HG02970 (cell line): ENCODE results near the gene DPF3.

Experiments
- ATAC-seq: cut with Tn5 transposase; IDR thresholded peaks from one replicate; pipeline ENCODE4 v1.9.1; 2021; ENCODE audit warnings: mild to moderate bottlenecking, moderate library complexity, moderate number of reproducible peaks; ENCODE audit not compliant: unreplicated experiment, low FRiP score

Gene DPF3

GRCh38 chr14:72906316-72906715 is 12.4 kb upstream of the DPF3 start:
- no peak for ATAC-seq

GRCh38 chr14:72904840-72905561 is 11.1 kb upstream of the DPF3 start:
- ATAC-seq = no peak

GRCh38 chr14:72904218-72904617 is 10.3 kb upstream of the DPF3 start:
- no peak for ATAC-seq

GRCh38 chr14:72903716-72904115 is 9.8 kb upstream of the DPF3 start:
- ATAC-seq = no peak

DNA sequence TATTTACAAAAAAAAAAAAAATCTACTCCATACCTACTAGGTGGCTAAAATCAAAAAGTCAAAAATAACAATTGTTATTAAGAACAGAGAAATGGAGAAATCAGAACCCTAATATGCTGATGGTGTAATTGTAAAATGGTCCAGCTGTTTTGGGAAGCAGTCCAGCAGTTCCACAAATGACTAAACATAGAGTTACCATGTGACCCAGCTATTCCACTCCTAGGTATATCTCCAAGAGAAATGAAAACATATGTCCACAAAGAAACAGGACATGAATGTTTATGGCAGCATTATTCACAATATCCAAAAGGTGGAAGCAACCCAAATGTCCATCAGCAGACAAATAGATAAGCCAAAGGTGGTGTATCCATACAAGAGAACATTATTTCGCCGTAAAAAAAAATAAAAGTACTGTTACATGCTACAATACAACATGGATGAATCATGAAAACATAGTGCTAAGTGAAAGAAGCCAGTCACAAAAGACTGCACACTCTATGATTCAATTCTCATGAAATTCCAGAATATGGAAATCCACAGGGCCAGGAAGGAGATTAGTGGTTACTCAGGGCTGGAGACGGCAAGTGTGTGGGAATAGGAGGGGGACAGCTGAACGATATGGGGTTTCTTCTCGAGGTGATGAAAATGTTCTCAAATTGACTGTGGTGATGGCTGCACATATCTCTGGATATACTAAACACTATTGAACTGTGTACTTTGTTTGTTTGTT is 9.1 kb upstream of the DPF3 start:
- no peak for ATAC-seq

GRCh38 chr14:72901361-72901760 is 7.5 kb upstream of the DPF3 start:
- ATAC-seq = no peak

DNA sequence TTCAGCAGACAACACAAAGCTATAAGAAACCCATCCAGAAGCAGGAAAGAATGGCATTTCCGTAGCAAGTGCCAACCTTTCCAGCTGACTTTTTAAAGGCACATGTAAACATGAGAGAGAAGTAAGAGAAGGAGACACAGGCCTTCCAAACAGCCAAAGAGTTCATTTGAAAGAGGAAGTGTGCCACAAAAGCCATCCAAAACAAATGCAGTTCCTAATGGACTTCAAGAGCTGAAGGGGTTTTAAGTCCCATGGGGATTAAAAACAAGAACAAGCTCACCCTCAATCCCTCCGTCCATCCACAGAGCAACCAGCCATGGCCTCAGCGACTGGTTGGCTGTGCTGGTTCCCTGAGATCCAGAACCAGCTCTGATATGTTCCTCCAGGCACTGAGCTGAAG is 4.5 kb upstream of the DPF3 start:
- ATAC-seq = no peak

- no peak for ATAC-seq
These were observed 900 bp upstream of the DPF3 start for GRCh38 chr14:72894623-72895378.

- no peak for ATAC-seq
These were observed 372 bp upstream of the DPF3 start for GRCh38 chr14:72894323-72894622.

DNA sequence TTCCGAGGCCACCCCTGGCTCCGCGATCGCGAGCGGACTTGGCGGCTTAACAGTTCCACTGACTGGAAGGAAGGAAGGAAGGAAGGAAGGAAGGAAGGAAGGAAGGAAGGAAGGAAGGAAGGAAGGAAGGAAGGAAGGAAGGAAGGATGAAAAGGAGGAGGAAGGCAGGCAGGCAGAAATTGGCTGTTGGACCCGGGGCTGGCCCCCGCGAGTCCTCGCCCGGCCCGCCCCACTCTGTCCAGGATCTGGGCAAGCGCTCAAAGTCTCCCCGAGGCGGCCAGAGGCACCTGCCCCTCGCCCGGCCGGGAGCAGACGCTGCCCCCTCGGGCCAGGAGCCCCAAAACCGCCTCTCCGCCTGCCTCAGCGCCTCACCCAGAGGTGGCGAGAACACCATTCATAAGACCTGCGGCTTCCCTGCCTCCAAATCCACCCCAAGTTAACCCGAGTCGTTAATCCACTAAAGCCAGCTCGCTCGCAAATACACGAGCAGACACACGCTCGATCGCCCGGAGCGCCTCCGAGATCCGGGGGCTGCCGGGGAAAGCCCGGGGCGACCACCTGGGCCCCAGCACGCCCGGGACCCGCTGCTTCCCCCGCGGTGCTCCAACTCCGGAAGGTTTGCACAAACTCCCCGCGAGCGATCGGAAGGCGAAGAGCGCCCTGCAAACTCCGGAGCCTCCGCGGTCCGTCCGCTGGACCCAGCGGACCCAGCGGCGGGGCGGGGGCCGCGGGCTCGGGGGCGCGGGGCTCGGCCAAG is 844 bp downstream of the DPF3 start:
- ATAC-seq = no peak

DNA sequence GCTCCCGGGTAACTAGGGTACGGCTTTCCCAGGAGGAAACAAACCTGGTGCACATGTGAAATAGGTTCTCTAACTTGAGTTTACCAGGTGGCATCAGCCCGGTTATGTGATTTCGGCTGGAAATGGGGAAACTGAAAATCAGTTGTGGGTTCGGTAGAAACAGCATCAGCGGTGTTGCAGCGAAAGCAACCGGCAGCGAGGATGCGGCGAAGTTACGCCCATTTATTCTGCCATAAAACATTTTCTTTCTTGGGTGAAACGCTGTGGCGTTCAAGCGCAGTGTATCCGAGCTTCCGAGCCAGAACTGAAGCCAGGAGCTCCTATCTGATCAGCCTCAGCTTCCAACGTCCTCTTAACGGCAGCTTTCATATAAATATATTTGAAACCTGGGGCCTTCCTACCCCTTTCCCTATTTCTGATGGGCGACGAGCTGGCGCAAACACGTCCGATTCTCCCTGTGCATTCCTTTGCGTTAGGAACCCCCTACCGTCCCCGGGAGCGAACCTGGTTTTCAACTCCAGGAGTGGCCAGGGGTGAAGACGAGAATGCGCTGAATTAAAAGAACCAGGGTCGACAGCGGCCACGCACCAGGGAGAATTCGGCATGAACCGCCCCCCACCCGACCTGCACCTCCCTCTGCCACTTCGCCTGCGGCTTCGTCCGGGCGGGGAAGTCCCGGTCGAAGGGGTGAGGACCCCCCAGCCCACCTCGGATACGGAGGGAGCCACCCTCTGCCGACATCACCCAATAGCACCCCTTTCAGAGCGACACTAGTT is 1.6 kb downstream of the DPF3 start:
- ATAC-seq = no peak

GRCh38 chr14:72891666-72892102 is 2.2 kb downstream of the DPF3 start:
- no peak for ATAC-seq

- no peak for ATAC-seq
These were observed 4.5 kb downstream of the DPF3 start for GRCh38 chr14:72889366-72889765.

GRCh38 chr14:72888636-72889201 is 5.2 kb downstream of the DPF3 start:
- no peak for ATAC-seq

DNA sequence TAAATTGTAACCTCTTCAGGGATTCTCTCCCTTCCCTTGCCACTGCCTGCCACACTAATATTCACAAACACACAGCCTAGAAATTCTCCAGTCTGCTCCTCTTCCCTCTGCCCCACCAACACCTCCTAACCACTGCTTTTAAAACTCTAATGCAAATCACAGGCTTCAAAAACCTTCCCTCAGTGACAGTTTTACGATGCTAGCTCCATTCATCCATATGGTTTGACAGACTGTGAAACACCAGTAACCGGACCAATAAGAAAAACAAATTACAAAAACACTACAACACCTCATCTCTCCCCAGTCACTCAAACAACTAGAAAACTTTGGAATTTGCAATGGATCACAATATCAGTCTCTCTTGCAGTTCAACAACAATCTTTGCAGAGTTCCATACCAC is 5.7 kb downstream of the DPF3 start:
- ATAC-seq = no peak

GRCh38 chr14:72887514-72887913 is 6.4 kb downstream of the DPF3 start:
- no peak for ATAC-seq

DNA sequence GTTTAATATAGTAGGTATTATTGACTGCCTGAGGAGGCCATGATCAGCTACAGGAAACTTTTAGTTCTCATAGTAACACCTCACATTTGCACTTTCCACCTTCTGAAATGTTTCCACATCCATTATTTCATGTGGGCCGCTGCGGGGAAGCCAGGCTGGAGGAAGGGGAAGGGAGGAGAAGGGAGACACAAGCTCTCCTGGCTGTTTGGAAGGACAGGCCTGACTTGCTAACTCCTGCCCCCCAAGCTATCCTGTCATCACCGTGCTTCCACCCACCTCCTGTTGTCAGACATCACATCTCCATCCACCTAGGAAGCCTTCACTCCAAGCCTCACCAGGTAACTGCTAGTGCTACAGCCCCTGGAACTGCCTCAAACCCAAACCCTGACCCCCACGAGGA is 9.5 kb downstream of the DPF3 start:
- no peak for ATAC-seq

DNA sequence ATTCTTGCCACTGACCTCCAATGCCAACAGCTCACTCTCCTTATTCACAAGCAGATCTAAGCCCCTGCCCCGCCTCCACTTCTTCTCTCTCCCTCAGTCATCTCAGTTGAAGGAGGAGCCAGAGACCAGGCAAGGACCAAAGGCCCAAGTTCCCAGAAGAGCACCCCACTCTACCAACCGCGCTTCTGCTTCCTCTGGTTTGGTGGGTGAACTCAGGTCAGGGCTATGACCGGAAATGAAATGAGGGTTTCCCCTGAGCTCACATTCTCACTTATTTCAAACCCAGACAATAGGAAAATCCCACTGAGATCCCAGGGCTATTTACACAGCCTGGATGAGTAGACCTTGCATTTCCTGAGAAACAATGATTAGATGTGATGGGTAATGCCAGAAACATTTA is 9.9 kb downstream of the DPF3 start:
- no peak for ATAC-seq

DNA sequence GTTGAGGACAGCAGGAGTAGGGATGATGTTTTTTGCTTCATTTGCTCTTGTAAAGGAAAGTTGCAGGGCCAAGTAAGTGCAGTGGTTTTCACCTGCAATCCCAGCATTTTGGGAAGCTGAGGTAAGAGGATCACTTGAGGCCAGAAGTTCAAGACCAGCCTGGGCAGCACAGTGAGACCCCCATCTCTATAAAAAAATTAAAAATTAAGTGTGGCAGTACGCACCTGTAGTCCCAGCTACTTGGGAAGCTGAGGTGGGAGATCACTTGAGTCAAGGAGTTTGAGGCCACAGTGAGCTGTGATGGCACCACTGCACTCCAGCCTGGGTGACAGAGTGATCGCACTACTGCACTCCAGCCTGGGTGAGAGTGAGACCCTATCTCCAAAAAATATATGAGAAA is 10.8 kb downstream of the DPF3 start:
- ATAC-seq = no peak

GRCh38 chr14:72882463-72882862 is 11.4 kb downstream of the DPF3 start:
- no peak for ATAC-seq
